Caki2 (cell line): ENCODE measurements around the gene CDH13. TPM values are rescaled to one million over a fixed set of nuclear protein-coding genes. Genes with fewer than 3 reads are reported as not detected.
"Not testable (repeated sequence)": the region's sequence is repeated elsewhere in the genome, so short reads cannot be mapped to it uniquely, and the experiment has no call there.

ENCODE experiments used
- DNase-seq: peaks from one replicate; pipeline ENCODE4 v3.0.0-alpha.2; 2015; ENCODE audit warnings: low read depth
- in situ Hi-C: cut with HindIII; loops from 2 replicates; pipeline ENCODE4 v1.10.0; 2016; ENCODE audit warnings: low sequenced_read_pairs, low pct_unique_long_range_greater_than_20kb, mixed read lengths
- total RNA-seq: library from RNA; depleted of rRNA; stranded (reverse); fragments of >200 nt; shearing (Covaris generic); gene quantifications from 2 replicates; pipeline ENCODE4 v1.2.3, GENCODE V29; 2014; ENCODE audit warnings: low replicate concordance

The CDH13 gene
- total RNA-seq, 1 experiment from 2014 or later, result not detected

DNA sequence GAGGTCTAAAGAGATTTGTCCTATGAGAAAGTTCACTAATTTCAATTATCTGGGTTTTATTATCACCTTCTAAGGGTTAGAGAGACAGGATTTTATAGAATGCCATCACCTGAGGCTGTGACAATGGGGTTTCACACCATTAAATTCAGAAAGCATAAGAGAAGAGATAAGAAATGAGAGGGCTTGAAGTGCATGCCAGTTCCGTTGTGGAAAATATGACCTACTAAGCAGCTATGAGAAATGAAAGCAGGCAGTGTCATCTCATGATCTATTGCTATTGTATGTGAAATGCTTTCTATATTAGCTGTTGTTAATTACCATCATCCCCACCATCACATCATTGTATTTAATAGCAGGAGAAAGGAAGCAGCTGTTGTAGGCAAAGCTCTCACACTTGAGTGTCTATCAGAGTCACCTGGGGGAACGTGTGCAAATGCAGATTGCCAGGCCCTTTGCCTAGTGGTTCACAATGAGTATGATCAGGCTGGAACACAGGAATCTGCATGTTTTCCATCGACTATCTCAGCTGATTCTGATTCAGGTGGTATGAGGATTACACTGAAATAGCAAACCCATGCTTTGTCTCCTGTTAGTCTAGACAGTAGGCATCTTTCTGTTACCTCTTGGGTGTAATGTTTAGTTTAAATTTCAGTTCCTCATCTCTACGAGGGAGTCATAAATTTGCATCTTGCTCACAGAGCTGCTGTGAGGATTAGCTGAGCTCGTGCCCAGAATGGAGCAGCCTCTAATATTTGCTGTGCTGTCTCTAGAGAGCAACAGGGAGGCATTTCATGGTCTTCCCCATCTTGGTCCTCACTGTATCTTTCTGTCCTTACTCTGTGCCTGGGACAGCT lies 256.4 kb downstream of the CDH13 start:
- DNase-seq, result no peak
- in situ Hi-C loops, result no loop called here

DNA sequence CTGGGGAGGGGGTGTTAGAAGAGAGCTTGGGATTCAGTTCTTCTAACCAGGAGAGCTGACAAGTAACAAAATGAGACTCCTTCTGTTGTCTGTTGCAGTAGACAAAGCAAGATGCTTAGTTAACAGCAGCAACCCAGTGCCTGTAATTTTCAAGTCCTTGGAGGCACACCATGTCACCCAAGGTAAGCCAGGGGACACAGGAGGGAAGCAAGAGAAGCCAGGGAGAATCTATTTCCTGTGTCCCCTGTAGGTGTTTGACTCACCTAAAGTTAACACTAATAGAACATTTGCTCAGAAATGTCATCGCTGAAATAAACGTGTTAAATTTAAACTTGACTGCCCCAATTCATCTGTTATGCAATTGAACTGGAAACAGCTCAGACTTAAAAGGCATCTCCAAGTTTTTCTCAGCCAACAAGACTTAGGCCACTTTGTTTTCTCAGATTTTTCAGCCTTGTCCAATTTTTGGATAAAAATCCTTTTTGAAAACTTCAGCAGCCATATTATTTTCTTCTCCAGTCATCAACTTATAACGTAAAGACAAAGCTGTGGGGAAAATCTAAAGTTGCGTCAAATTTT lies 257.6 kb downstream of the CDH13 start:
- in situ Hi-C loops, result no loop called here
- DNase-seq, result no peak

GRCh38 chr16:82886146-82886545 lies 259.4 kb downstream of the CDH13 start:
- in situ Hi-C loops, result no loop called here
- no peak for DNase-seq

- peak; percentile 6 for DNase-seq
- in situ Hi-C loops, result no loop called here
These were observed 261.8 kb downstream of the CDH13 start for GRCh38 chr16:82888591-82889001.

DNA sequence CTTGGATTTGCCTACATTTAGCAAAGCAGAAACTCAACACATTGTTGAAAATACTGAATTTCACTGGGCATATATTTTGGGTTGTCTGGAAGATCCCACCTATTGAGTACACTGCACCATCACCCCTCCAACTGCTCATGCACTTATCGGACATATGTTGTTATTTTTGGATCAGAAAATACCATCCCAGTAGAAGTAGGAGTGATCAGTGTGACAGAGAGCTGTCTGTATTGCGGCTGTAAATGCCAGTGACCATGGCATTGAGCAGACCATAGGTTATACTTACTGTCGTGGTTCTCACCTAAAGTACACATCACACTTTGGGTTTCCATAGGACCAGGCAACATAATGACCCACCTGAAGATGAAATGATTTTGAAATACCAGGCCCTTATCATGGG lies 264.7 kb downstream of the CDH13 start:
- DNase-seq, result no peak
- in situ Hi-C loops, result no loop called here

- DNase-seq, result no peak
- in situ Hi-C loops, result no loop called here
These were observed 265.1 kb downstream of the CDH13 start for GRCh38 chr16:82891918-82892317.

GRCh38 chr16:82892324-82892723 lies 265.6 kb downstream of the CDH13 start:
- in situ Hi-C loops, result no loop called here
- DNase-seq, result no peak

GRCh38 chr16:82895843-82896242 lies 269.1 kb downstream of the CDH13 start:
- in situ Hi-C loops, result no loop called here
- no peak for DNase-seq

DNA sequence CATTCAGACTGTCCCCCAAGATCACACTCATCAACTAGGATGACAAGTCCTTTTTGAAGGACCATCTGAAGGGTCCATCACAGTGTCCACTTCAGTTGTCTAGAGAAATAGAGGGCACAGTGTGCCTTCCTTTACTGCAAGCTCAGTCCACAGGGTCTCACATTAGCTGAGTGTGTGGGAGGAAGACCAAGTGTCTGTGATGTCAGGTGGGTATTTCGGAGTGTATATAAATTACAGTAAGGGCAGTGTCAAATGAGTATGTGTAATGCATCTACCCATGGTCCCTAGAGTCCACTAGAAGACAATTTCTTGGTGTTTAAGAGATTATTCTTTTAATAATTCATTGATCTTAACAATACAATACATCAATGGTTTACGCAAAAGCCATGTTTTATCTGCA lies 272.2 kb downstream of the CDH13 start:
- in situ Hi-C loops, result no loop called here
- no peak for DNase-seq

DNA sequence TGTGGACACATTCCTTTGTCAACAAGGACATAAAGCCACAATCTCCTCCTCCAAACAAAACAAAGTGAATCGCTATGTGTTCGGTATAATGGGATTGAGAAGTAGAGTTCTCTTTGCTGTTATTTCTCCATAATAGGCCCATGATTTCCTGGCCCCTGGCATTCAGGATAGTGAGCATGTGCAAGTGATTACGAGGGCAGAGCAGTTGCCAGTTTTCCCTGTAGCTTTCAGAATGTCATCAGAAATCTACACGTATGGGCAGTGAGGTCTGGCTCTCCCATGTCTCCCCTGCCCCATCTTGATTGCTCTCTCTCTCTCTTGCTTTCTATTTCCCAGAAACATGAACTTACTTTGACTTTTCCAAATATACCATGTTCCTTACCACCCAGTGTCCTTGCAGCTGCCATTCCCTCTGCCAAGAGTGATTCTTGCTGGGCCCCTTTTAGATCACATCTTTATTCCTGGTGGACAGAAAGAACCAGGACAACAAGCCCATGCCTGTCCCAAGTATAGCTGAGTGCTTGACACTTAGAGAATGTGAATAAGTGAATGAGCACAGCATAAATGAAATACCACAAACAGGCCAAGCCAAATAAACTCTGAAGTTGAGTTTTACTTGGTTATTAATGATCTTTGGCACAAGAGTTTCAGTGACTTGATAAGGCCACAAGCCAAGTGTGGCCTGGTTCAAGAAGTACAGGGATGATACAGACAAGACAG lies 273.1 kb downstream of the CDH13 start:
- in situ Hi-C loops, result no loop called here
- DNase-seq, result no peak

DNA sequence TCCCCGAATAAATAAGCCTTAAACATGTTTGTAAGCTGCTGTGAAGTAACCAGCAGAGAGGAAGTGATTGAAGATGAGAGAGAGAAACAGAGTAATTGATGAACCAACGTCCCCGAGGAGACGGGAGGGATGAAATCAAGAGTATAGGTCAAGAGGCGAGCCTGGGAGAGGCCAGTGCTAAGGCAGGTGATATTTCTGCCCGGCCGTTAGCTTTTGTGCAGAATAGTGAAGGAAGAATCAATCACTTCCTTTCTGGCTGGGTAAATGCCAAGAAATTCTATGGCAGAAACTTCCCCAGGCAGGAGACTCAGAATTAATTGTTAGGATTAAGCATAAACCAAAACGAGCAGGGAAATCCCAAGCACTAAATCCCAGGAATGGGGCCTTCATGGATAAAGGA lies 273.8 kb downstream of the CDH13 start:
- in situ Hi-C loops, result no loop called here
- DNase-seq, result no peak

DNA sequence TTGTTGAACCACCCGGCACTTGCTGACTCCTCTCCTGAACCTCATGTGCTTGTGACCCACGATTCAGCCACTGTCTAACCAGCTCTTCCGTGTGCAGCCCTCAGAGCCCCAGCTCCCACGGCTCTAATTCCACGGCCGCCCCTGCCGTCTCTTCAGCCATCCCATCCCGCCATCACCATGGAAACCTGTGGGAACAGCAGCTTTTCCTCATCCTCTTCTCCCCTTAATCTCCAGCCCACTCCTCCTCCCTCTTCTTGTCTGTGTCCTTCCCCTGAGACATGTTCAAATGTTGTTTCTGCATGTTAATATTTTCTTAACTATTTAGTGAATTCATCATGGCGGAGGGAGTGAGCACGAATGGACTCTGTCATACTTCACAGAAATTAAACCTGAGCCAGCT lies 285.2 kb downstream of the CDH13 start:
- no peak for DNase-seq
- in situ Hi-C loops, result no loop called here

DNA sequence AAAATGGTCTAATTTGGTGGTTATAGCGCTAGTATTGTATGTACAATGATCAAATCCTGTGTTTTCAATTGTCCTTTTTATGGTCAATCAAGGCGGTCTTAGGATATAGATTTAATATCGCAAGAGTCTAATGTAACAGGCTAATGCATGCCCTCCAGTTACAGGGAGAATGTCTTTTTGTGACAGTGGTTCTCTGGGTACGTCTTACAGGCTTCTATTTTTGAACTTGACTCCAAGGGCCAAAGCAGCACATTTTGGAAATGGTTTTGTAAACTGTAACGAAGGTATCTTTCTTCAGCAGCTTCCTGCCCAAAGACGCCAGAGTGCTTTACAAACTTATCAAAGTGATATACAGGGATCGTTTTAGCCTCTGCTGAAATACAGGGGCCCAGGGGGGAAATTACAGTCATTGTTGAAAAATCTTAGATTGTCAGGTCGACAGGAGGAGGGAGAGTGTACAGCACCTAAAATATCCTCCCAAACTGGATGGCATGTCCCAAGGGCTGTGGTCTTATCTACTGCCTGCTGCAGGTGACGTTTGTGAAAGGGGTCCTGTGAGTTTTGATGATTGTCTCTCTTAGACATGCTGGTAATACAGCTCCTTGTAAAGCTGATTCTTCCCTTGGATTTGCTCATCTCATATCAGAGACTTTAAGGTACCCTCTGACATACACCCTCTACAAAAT lies 288.5 kb downstream of the CDH13 start:
- in situ Hi-C loops, result no loop called here
- no peak for DNase-seq

- in situ Hi-C loops, result no loop called here
- DNase-seq, result no peak
These were observed 291.3 kb downstream of the CDH13 start for GRCh38 chr16:82917886-82918595.

GRCh38 chr16:82924075-82924854 lies 297.5 kb downstream of the CDH13 start:
- in situ Hi-C loops, result no loop called here
- no peak for DNase-seq

DNA sequence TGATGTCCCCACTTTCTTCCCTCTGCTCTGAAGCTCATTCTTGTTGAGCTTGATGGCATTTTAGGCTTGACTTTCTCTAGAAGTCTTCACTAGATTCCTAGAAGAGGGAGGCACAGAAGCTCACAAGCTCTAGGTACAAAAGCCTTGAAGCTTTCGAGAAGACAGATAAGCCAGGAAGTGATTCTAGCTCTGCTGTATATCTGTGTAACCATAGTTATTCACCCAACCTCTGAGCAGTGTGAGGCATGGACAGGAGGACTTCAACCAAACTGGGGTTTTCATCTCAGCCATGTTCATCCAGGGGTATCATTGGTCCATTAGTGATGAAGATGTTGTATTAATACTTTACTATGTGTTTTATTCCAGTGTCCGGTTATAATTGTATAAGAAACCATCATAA lies 299.7 kb downstream of the CDH13 start:
- no peak for DNase-seq
- in situ Hi-C loops, result no loop called here

DNA sequence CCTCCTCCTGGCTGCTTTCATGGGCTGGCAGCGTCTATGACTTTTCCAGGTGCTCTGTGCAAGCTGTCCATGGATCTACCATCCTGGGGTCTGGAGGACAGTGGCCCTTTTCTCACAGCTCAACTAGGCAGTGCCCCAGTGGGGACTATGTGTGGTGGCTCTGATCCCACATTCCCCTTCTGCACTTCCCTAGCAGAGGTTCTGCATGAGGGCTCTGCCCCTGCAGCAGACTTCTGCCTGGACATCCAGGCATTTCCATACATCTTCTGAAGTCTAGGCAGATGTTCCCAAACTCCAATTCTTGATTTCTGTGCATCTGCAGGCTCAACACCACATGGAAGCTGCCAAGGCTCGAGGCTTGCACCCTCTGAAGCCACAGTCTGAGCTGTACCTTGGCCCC lies 307.2 kb downstream of the CDH13 start:
- in situ Hi-C loops, result not testable (repeated sequence)

GRCh38 chr16:82935766-82936165 lies 309.0 kb downstream of the CDH13 start:
- in situ Hi-C loops, result no loop called here
- peak; percentile 88 for DNase-seq

More for the DNA sequence above, 307.2 kb downstream of the CDH13 start:
- not testable (repeated sequence) for DNase-seq
